BE2C (cell line): ENCODE measurements around the gene ADAM19.

ENCODE experiments used
- DNase-seq: peaks from one replicate; pipeline ENCODE4 v3.0.0-alpha.2; 2020
- H3K27me3 ChIP-seq: fragments of 250-450 bp; sonication (Bioruptor Pico); 2 replicates; pipeline ENCODE4 v1.5.1; 2020; ENCODE audit warnings: mild to moderate bottlenecking
- H3K36me3 ChIP-seq: fragments of 250-450 bp; sonication (Bioruptor Pico); 2 replicates; pipeline ENCODE4 v1.5.1; 2020; ENCODE audit warnings: mild to moderate bottlenecking
- H3K4me1 ChIP-seq: fragments of 250-450 bp; sonication (Bioruptor Pico); 2 replicates; pipeline ENCODE4 v1.5.1; 2020
- H3K4me3 ChIP-seq: 2 replicates; pipeline ENCODE4 v1.5.1; 2011; ENCODE audit warnings: low read depth, low read length
- H3K9me3 ChIP-seq: fragments of 250-450 bp; sonication (Bioruptor Pico); 2 replicates; pipeline ENCODE4 v1.5.1; 2020
- TF ChIP-seq, protein P1 (sequence below): IDR thresholded peaks from 2 replicates; pipeline ENCODE4 v1.5.1; 2012; ENCODE audit warnings: mild to moderate bottlenecking, low read depth, low read length

The ADAM19 gene

DNA sequence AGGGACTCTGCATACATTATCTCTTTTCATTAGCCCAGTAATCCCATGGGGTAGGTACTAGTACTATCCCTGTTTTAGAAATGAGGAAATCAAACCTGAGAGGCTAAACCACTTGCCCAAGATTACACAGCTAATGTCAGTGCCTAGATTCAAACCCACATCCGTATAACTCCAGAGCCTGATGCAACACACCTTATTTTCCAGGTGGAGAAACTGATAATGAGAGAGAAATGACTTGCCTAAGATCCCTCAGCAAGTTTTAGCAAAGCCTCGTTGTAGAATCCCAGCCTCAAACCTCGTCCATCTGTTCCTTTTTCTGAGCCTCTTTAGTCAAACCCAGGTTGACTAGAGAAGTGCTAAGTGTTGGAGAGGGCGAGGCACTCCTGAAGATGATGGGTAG lies 1.1 kb upstream of the ADAM19 start:
- Histone ChIP-seq H3K4me3 (no peak overlapping the region), H3K36me3 (no peaks in the 10 kb centered on the region), H3K9me3 (no peaks in the 10 kb centered on the region), H3K4me1 (no peaks in the 10 kb centered on the region), H3K27me3 (peaks cover 31% of the 10 kb centered on the region)
- TF ChIP-seq, protein P1, sequence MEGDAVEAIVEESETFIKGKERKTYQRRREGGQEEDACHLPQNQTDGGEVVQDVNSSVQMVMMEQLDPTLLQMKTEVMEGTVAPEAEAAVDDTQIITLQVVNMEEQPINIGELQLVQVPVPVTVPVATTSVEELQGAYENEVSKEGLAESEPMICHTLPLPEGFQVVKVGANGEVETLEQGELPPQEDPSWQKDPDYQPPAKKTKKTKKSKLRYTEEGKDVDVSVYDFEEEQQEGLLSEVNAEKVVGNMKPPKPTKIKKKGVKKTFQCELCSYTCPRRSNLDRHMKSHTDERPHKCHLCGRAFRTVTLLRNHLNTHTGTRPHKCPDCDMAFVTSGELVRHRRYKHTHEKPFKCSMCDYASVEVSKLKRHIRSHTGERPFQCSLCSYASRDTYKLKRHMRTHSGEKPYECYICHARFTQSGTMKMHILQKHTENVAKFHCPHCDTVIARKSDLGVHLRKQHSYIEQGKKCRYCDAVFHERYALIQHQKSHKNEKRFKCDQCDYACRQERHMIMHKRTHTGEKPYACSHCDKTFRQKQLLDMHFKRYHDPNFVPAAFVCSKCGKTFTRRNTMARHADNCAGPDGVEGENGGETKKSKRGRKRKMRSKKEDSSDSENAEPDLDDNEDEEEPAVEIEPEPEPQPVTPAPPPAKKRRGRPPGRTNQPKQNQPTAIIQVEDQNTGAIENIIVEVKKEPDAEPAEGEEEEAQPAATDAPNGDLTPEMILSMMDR, result no peak
- no peak for DNase-seq

DNA sequence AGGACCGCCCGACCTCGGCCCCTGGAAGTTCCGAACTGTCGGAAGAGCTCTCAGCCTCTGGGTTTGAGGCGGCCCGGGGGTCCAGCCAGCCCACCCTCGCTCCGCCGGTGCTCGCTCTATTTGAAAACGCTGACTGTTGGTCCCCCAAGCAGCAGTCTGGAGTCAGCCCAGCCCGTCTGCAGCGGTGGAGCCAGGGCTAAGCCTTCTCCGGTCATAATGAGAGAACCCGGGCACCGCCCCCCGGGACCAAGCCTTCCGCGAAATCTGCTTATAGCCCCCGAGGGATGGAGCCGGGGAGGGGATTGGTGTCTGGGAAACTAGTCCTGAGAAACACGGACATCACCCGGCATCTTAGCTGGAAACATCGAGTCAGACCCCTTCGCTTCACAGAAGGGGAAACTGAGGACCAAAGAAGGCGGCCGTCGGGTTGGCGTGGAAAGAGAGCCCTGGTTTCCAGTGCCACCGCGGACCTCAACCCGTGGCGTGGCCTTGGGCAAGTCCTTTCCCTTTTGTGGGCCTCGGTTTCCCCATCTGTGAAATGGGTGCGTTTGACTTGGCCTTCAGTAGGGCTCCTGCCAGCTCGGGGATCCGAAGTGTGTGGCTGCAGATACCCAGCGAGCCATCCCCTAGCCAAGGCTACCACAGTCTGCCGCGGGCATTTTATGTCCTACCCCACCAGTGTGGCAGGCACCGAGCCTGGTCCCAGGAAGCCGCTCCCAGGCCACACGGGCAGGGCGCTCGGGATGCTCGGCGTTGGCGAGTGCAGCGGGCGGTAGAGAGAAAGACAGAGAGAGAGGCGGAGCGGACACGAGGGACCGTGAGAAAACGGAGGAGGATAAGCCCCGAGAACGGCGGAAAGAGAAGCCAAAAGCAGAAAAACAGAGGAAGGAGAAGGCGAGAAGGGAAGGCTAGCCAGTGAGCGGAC lies 857 bp downstream of the ADAM19 start:
- Histone ChIP-seq H3K9me3 (no peaks in the 10 kb centered on the region), H3K4me3 (peak overlapping the region; percentile 48), H3K36me3 (no peaks in the 10 kb centered on the region), H3K27me3 (peaks cover 31% of the 10 kb centered on the region), H3K4me1 (no peaks in the 10 kb centered on the region)
- DNase-seq, result peak; percentile 16
- TF ChIP-seq, protein P1, result no peak

DNA sequence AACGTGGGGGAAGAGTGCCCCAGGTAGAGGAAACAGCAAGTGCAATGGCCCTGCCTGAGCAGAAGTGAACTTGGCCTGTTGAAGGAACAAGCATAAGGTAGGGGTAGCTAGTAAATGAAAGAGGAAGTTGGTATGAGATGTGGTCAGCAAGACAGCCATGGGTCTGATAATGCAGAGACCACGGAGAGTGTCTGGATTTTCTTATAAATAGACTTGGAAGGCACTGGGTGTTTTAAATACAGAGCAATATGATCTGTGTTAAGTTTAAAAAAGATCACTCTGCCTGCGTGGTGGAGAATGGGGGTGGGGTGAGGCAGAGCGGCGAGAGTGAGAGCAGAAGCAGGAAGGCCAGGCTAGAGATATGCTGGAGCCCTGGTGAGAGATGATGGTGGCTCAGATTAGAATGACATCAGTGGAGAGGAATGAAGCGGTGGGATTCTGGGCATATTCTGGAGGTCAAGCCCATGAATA lies 4.2 kb downstream of the ADAM19 start:
- DNase-seq, result no peak
- Histone ChIP-seq H3K36me3 (no peaks in the 10 kb centered on the region), H3K9me3 (no peaks in the 10 kb centered on the region), H3K4me3 (no peak overlapping the region), H3K4me1 (no peaks in the 10 kb centered on the region), H3K27me3 (peaks cover 23% of the 10 kb centered on the region)
- TF ChIP-seq, protein P1, result no peak

DNA sequence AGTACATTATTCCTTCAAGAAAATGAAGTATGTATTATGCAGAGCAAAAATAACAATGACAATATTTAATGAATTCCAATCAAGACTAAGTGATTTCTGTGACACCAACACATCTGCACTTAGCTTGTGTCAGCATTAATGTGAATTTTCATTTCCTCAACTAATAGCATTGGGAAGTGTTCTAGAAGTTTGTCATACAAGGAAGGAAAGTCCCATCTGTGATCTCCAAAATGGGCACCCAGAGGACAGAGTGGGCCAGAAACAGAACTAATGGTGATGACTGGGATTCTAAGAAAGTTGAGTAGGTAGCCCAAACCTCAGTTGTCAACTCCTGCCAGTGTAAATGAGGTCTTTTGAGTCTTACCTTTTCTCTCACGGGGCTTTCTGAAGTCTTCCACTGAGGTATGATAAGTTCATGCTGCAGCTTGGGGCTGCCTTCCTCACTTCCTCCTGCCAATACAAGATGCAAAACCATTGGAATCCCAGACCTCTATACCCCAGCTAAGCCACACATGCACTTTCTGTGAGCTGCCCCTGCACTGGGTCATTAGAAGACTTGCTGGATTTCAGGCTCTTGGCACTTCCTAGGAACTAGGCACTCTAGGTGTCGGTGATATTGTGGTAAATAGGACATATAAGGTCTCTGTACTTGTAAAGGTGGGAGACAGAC lies 4.9 kb downstream of the ADAM19 start:
- TF ChIP-seq, protein P1, result no peak
- DNase-seq, result no peak
- H3K9me3 ChIP-seq, result no peaks in the 10 kb centered on the region
- H3K4me1 ChIP-seq, result no peaks in the 10 kb centered on the region
- H3K36me3 ChIP-seq, result no peaks in the 10 kb centered on the region
- no peak overlapping the region for H3K4me3 ChIP-seq
- peaks cover 18% of the 10 kb centered on the region for H3K27me3 ChIP-seq

DNA sequence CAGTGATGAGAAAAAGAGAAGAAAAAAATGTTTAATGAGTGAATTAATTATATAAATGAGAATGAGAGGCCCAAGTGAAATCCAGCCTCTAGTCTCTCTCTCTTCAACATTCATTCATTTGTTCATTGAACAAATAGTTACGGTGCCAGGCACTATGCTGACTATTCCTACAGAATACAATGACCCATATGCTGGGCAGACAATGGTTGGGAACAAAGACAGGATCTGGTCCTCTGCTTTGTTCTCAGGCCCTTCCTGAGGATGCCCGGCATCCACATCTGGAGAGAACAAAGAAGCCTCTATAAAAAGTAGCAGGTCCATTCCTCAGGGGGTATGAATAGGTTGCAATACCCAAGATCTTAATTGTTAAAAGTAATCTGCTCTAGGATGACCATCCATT lies 6.9 kb downstream of the ADAM19 start:
- peaks cover 10% of the 10 kb centered on the region for H3K27me3 ChIP-seq
- no peaks in the 10 kb centered on the region for H3K9me3 ChIP-seq
- no peaks in the 10 kb centered on the region for H3K4me1 ChIP-seq
- H3K36me3 ChIP-seq, result no peaks in the 10 kb centered on the region
- no peak overlapping the region for H3K4me3 ChIP-seq
- TF ChIP-seq, protein P1, result no peak
- DNase-seq, result no peak

DNA sequence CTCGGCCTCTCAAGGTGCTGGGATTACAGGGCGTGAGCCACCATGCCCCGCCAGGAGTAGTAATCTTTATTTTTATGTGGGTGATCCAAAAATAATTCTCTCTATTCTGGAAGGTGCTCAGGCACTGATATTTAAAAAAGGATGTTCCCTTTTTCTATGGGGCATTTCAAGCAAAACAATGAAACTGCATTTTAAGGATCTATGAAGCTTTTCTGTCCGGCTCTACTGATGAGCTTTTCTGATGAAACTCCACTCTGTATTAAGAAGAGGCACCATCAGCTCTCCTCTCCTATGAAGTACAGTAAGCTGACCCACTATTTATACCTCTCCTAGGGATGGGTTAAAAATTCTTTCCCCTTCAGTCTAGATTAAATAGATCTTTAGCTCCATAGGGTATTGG lies 7.4 kb downstream of the ADAM19 start:
- Histone ChIP-seq H3K27me3 (peaks cover 13% of the 10 kb centered on the region), H3K4me1 (no peaks in the 10 kb centered on the region), H3K9me3 (no peaks in the 10 kb centered on the region), H3K36me3 (no peaks in the 10 kb centered on the region), H3K4me3 (no peak overlapping the region)
- no peak for DNase-seq
- TF ChIP-seq, protein P1, result no peak
